HEK293T (cell line): ENCODE results near the gene ARMC12.
A peak's percentile ranks its signal among the peaks of the same experiment; 100 is the strongest.

Experiments used
- CTCF ChIA-PET: fragments of 350-600 bp; formaldehyde crosslinking; extraction: SDS; loops from one replicate; lab custom pipeline; 2021; ENCODE audit warnings: antibody characterized with exemption, inconsistent platforms; lab: Yijun Ruan, JAX
- POLR2A ChIA-PET: fragments of 350-600 bp; formaldehyde crosslinking; extraction: SDS; loops from one replicate; lab custom pipeline; 2020; ENCODE audit warnings: antibody characterized with exemption, inconsistent platforms; lab: Yijun Ruan, JAX
- DNase-seq: peaks from one replicate; pipeline ENCODE4 v3.0.0; 2012; ENCODE audit warnings: mixed read lengths; ENCODE audit errors: extremely low spot score
- ARNT ChIP-seq: fragments of 450-650 bp; IDR thresholded peaks from 2 replicates; pipeline ENCODE4 v1.6.1; 2017; ENCODE audit warnings: mild to moderate bottlenecking
- BHLHE40 ChIP-seq: fragments of 450-650 bp; IDR thresholded peaks from 2 replicates; pipeline ENCODE4 v1.6.1; 2016; ENCODE audit warnings: mild to moderate bottlenecking, moderate library complexity, borderline replicate concordance
- CTBP1 ChIP-seq: fragments of 450-650 bp; IDR thresholded peaks from 2 replicates; pipeline ENCODE4 v1.6.1; 2016; ENCODE audit warnings: borderline replicate concordance
- ELF4 ChIP-seq: fragments of 450-650 bp; IDR thresholded peaks from 2 replicates; pipeline ENCODE4 v1.6.1; 2017; ENCODE audit warnings: antibody characterized with exemption
- FOXA1 ChIP-seq: fragments of 450-650 bp; IDR thresholded peaks from 2 replicates; pipeline ENCODE4 v1.6.1; 2016; ENCODE audit warnings: mild to moderate bottlenecking
- FOXK2 ChIP-seq: fragments of 450-650 bp; IDR thresholded peaks from 2 replicates; pipeline ENCODE4 v1.6.1; 2016; ENCODE audit warnings: mild to moderate bottlenecking
- FOXM1 ChIP-seq: fragments of 450-650 bp; IDR thresholded peaks from 2 replicates; pipeline ENCODE4 v1.6.1; 2017; ENCODE audit warnings: mild to moderate bottlenecking, borderline replicate concordance
- HDGF ChIP-seq: fragments of 450-650 bp; IDR thresholded peaks from 2 replicates; pipeline ENCODE4 v1.6.1; 2017; ENCODE audit warnings: antibody characterized with exemption, borderline replicate concordance
- L3MBTL2 ChIP-seq: fragments of 450-650 bp; conservative IDR thresholded peaks from 2 replicates; pipeline ENCODE4 v1.6.1; 2016; ENCODE audit warnings: mild to moderate bottlenecking
- LEF1 ChIP-seq: fragments of 450-650 bp; IDR thresholded peaks from 2 replicates; pipeline ENCODE4 v1.6.1; 2017; ENCODE audit warnings: mild to moderate bottlenecking, borderline replicate concordance
- NFRKB ChIP-seq: fragments of 450-650 bp; IDR thresholded peaks from 2 replicates; pipeline ENCODE4 v1.6.1; 2016; ENCODE audit warnings: mild to moderate bottlenecking, moderate library complexity
- PKNOX1 ChIP-seq: fragments of 450-650 bp; IDR thresholded peaks from 2 replicates; pipeline ENCODE4 v1.6.1; 2016
- SP1 ChIP-seq: fragments of 450-650 bp; IDR thresholded peaks from 2 replicates; pipeline ENCODE4 v1.6.1; 2017
- SUZ12 ChIP-seq: fragments of 450-650 bp; IDR thresholded peaks from 2 replicates; pipeline ENCODE4 v1.6.1; 2016; ENCODE audit warnings: mild to moderate bottlenecking
- TARDBP ChIP-seq: fragments of 450-650 bp; IDR thresholded peaks from 2 replicates; pipeline ENCODE4 v1.6.1; 2016
- ZNF384 ChIP-seq: fragments of 450-650 bp; IDR thresholded peaks from 2 replicates; pipeline ENCODE4 v1.6.1; 2016

ARMC12 gene

GRCh38 chr6:35752330-35752729, 15.5 kb downstream of the ARMC12 start:
- TF ChIP-seq TARDBP = no peak
- no peak for TF ChIP-seq L3MBTL2
- no peak for TF ChIP-seq ELF4
- TF ChIP-seq SUZ12 = no peak
- no peak for TF ChIP-seq FOXM1
- TF ChIP-seq ARNT = no peak
- TF ChIP-seq SP1 = no peak
- TF ChIP-seq PKNOX1 = no peak
- TF ChIP-seq FOXK2 = no peak
- TF ChIP-seq NFRKB = no peak

GRCh38 chr6:35754452-35755277, 17.8 kb downstream of the ARMC12 start:
- TF ChIP-seq ARNT (no peak), PKNOX1 (peak; percentile 79)
- no peak for DNase-seq
- CTCF ChIA-PET = interaction anchor here (0.7 kb wide), 1 partner anchor 18 kb away, joined by 3 read pairs; no protein-coding TSS in a partner anchor
- POLR2A ChIA-PET = interaction anchor here (0.6 kb wide), 1 partner anchor 151 kb away, joined by 3 read pairs; no protein-coding TSS in a partner anchor

More at GRCh38 chr6:35752330-35752729, 15.5 kb downstream of the ARMC12 start:
- ChIA-PET CTCF (no interaction called here), POLR2A (no interaction called here)
- DNase-seq = no peak

GRCh38 chr6:35755278-35755924, 18.6 kb downstream of the ARMC12 start:
- ChIA-PET POLR2A (no interaction called here), CTCF (no interaction called here)
- DNase-seq = no peak
- TF ChIP-seq FOXK2 = no peak
- no peak for TF ChIP-seq ZNF384
- no peak for TF ChIP-seq FOXM1
- TF ChIP-seq ELF4 = no peak

GRCh38 chr6:35757456-35758123, 20.8 kb downstream of the ARMC12 start:
- TF ChIP-seq FOXA1 (no peak), NFRKB (no peak), CTBP1 (no peak), PKNOX1 (no peak; the same call in 1 of the 2 replicates), ELF4 (no peak), TARDBP (no peak), LEF1 (no peak), HDGF (no peak), FOXM1 (no peak), ZNF384 (no peak), FOXK2 (no peak), ARNT (no peak), SP1 (no peak), L3MBTL2 (no peak)
- POLR2A ChIA-PET = no interaction called here
- CTCF ChIA-PET = interaction anchor here (0.6 to 1.5 kb wide), 8 partner anchors 11 to 235 kb away, joined by 3 to 5 read pairs (median 3); partner anchors contain the start of gene ARMC12
- peak; percentile 69 for DNase-seq

- DNase-seq = no peak
- ChIA-PET CTCF (no interaction called here), POLR2A (no interaction called here)
- TF ChIP-seq CTBP1 = no peak
- no peak for TF ChIP-seq ELF4
- no peak for TF ChIP-seq BHLHE40
- TF ChIP-seq FOXA1 = no peak
- TF ChIP-seq ARNT = no peak
Measured at GRCh38 chr6:35759426-35759825, 22.6 kb downstream of the ARMC12 start.

GRCh38 chr6:35765739-35766138, 28.9 kb downstream of the ARMC12 start:
- DNase-seq = no peak
- TF ChIP-seq PKNOX1 = no peak
- no peak for TF ChIP-seq TARDBP
- TF ChIP-seq SUZ12 = no peak
- no peak for TF ChIP-seq HDGF
- no peak for TF ChIP-seq NFRKB
- no peak for TF ChIP-seq FOXK2
- TF ChIP-seq ELF4 = no peak
- no peak for TF ChIP-seq ARNT
- TF ChIP-seq L3MBTL2 = no peak
- no peak for TF ChIP-seq LEF1
- no peak for TF ChIP-seq SP1
- no peak for TF ChIP-seq CTBP1
- no peak for TF ChIP-seq BHLHE40
- no peak for TF ChIP-seq ZNF384
- TF ChIP-seq FOXM1 = no peak
- no peak for TF ChIP-seq FOXA1
- CTCF ChIA-PET = no interaction called here
- POLR2A ChIA-PET = no interaction called here
